Islet precursor cell (in vitro differentiated cells): ENCODE measurements around the gene VASP.

Experiments used
- DNase-seq: peaks from one replicate; pipeline ENCODE4 v3.0.0-alpha.2; 2018

Gene VASP

GRCh38 chr19:45506989-45507871 lies at the start of gene VASP:
Gene VASP, plus strand, starts transcription at chr19:45507479. Its CDS starts 293 bp downstream, at chr19:45507772.
- peak; percentile 94 for DNase-seq

- DNase-seq = peak; percentile 43
These were observed 49.5 kb upstream of the VASP start for GRCh38 chr19:45457776-45458175.

GRCh38 chr19:45460807-45461347 lies 46.4 kb upstream of the VASP start:
- peak; percentile 47 for DNase-seq

- peak; percentile 31 for DNase-seq
These were observed 45.1 kb upstream of the VASP start for GRCh38 chr19:45462174-45462573.

GRCh38 chr19:45463241-45463640 lies 44.0 kb upstream of the VASP start:
- DNase-seq = peak; percentile 41

GRCh38 chr19:45464274-45464673 lies 43.0 kb upstream of the VASP start:
- DNase-seq = no peak

GRCh38 chr19:45464852-45465441 lies 42.3 kb upstream of the VASP start:
- DNase-seq = peak; percentile 76

GRCh38 chr19:45467115-45467455 lies 40.2 kb upstream of the VASP start:
- no peak for DNase-seq

GRCh38 chr19:45467456-45468158 lies 39.7 kb upstream of the VASP start, which contains the start of gene FOSB:
Gene FOSB, plus strand, starts transcription at chr19:45467996. Its CDS starts 591 bp downstream, at chr19:45468587.
- peak; percentile 95 for DNase-seq

GRCh38 chr19:45468159-45468651 lies 39.1 kb upstream of the VASP start:
- no peak for DNase-seq

GRCh38 chr19:45468803-45469131 lies 38.5 kb upstream of the VASP start:
- no peak for DNase-seq

GRCh38 chr19:45469132-45469944 lies 37.9 kb upstream of the VASP start:
- DNase-seq = peak; percentile 94

GRCh38 chr19:45469945-45470761 lies 37.1 kb upstream of the VASP start:
- no peak for DNase-seq

- no peak for DNase-seq
These were observed 36.6 kb upstream of the VASP start for GRCh38 chr19:45470762-45471081.

GRCh38 chr19:45471111-45471930 lies 36.0 kb upstream of the VASP start:
- DNase-seq = no peak

GRCh38 chr19:45471931-45472562 lies 35.2 kb upstream of the VASP start:
- DNase-seq = no peak

GRCh38 chr19:45472563-45473366 lies 34.5 kb upstream of the VASP start:
- DNase-seq = no peak

- DNase-seq = no peak
These were observed 34.0 kb upstream of the VASP start for GRCh38 chr19:45473367-45473681.
